Transverse colon (tissue), 4 donors: ENCODE measurements around the gene VEPH1.

Source experiments
- CTCF ChIP-seq, 5 experiments: fragments of 200-600 bp in 3 of 5; fragments of 450-650 bp in 2 of 5; sonication (generic) in 3 of 5; IDR thresholded peaks; 1 replicate in 2 of 5; 2 replicates in 3 of 5; pipeline ENCODE4 v1.5.1; 2016 to 2017; ENCODE audit warnings: antibody characterized with exemption in 5 of 5, inconsistent platforms in 3 of 5, mild to moderate bottlenecking in 2 of 5, moderate library complexity in 1 of 5
- EP300 ChIP-seq: sonication (generic); formaldehyde crosslinking; IDR thresholded peaks from one replicate; pipeline ENCODE4 v1.6.1; 2017; ENCODE audit warnings: antibody characterized with exemption, low read depth
- POLR2A ChIP-seq: fragments of 450-650 bp; IDR thresholded peaks from one replicate; pipeline ENCODE4 v1.6.1; 2016; ENCODE audit warnings: antibody characterized with exemption, mild to moderate bottlenecking, moderate library complexity
- POLR2AphosphoS5 ChIP-seq, 3 donors: sonication (generic); formaldehyde crosslinking; IDR thresholded peaks; one replicate each; pipeline ENCODE4 v1.6.1; 2016; ENCODE audit warnings: antibody characterized with exemption in 3 of 3

- TF ChIP-seq CTCF (IDR thresholded peaks at IDR 0.05) (no peak), POLR2AphosphoS5 (IDR thresholded peaks at IDR 0.05) (no peak), POLR2A (no peak), EP300 (no peak)
These were observed 30.6 kb downstream of the VEPH1 start for GRCh38 chr3:157472648-157473047.
